Stimulated activated naive CD8-positive, alpha-beta T cell treated with anti-CD3 and anti-CD28 coated beads, Interleukin-15, Interleukin-2, amounts not matched to agents 100 ng/mL and 50 ng/mL, for 24 hours (primary cell): Measurements from ENCODE around the gene RAMAC.
"Not testable (repeated sequence)": the region's sequence is repeated elsewhere in the genome, so short reads cannot be mapped to it uniquely, and the experiment has no call there.

ENCODE experiments used
- H3K27ac Mint-ChIP-seq: one replicate; pipeline ENCODE4 v1.8.0; 2021; ENCODE audit warnings: mild to moderate bottlenecking, mixed read lengths
- H3K27me3 Mint-ChIP-seq: one replicate; pipeline ENCODE4 v1.8.0; 2021; ENCODE audit warnings: mixed read lengths
- H3K36me3 Mint-ChIP-seq: one replicate; pipeline ENCODE4 v1.8.0; 2021; ENCODE audit warnings: low read depth, mixed read lengths
- H3K4me1 Mint-ChIP-seq: one replicate; pipeline ENCODE4 v1.8.0; 2021; ENCODE audit warnings: low read depth, mixed read lengths
- H3K4me3 Mint-ChIP-seq: one replicate; pipeline ENCODE4 v1.8.0; 2021; ENCODE audit warnings: mild to moderate bottlenecking, mixed read lengths
- H3K9me3 Mint-ChIP-seq: one replicate; pipeline ENCODE4 v1.8.0; 2021; ENCODE audit warnings: mixed read lengths

Gene RAMAC

DNA sequence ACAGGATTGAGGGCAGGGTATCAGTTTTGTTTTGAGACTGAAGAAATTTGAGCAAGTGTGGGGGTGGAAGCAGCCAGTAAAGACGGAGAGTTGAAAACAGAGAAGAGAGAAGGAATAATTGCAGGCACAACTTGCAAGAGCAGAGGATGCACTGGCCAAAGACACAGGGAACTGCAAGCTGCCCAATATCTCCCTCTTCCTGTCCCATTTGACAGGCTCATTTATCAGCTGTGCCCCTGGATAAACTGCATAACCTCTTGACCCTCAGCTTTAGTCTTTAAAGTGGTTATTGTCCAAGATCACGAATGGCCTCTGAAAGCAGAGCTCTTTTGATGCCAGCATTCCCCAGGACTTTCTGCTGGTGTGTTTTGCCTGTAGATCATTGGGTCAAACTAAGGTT is 5.0 kb upstream of the RAMAC start:
- peaks cover 19% of the 10 kb centered on the region for H3K4me1 Mint-ChIP-seq
- no peak overlapping the region for H3K27ac Mint-ChIP-seq
- H3K4me3 Mint-ChIP-seq = no peak overlapping the region
- H3K36me3 Mint-ChIP-seq = no peaks in the 10 kb centered on the region
- H3K9me3 Mint-ChIP-seq = no peaks in the 10 kb centered on the region
- H3K27me3 Mint-ChIP-seq = no peaks in the 10 kb centered on the region

- H3K9me3 Mint-ChIP-seq = no peaks in the 10 kb centered on the region
- H3K4me3 Mint-ChIP-seq = peak overlapping the region; percentile 97
- H3K36me3 Mint-ChIP-seq = peaks cover 32% of the 10 kb centered on the region
- H3K27ac Mint-ChIP-seq = peak overlapping the region; percentile 93
- peaks cover 36% of the 10 kb centered on the region for H3K4me1 Mint-ChIP-seq
- H3K27me3 Mint-ChIP-seq = no peaks in the 10 kb centered on the region
Observed at GRCh38 chr15:82986442-82986780, 401 bp downstream of the RAMAC start.

DNA sequence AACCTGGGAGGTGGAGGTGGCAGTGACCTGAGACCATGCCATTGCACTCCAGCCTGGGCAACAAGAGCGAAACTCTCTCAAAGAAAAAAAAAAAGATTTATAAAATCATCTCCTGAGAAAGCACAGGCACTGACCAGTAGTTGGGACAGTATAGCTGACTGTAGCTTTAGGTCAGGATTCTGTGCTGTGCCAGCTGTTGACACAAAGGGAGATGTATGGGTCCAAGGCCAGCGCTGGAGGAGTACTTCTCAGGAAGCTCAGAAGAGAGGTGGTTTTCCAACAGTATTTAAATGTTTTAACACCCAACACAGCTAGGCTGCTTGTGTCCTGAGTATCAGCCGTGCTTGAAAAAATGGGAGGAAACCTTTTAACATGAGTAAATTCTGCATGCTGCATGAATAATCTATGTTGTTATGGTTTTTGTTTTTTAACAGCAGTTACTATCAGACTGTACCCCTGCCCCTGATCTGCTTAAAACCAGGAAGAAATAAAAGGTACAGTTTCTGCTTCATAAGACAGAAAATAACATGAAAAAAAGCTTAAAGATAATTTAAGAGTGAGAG is 6.5 kb downstream of the RAMAC start:
- Mint-ChIP-seq H3K4me3 (no peak overlapping the region), H3K27me3 (no peaks in the 10 kb centered on the region), H3K9me3 (no peaks in the 10 kb centered on the region), H3K36me3 (peaks cover 31% of the 10 kb centered on the region), H3K27ac (no peak overlapping the region), H3K4me1 (peaks cover 10% of the 10 kb centered on the region)

- H3K27ac Mint-ChIP-seq = no peak overlapping the region
- H3K4me1 Mint-ChIP-seq = peaks cover 7% of the 10 kb centered on the region
- H3K4me3 Mint-ChIP-seq = no peak overlapping the region
- no peaks in the 10 kb centered on the region for H3K9me3 Mint-ChIP-seq
- no peaks in the 10 kb centered on the region for H3K27me3 Mint-ChIP-seq
- H3K36me3 Mint-ChIP-seq = peaks cover 29% of the 10 kb centered on the region
Observed at GRCh38 chr15:82993144-82993543, 7.1 kb downstream of the RAMAC start.

- Mint-ChIP-seq H3K36me3 (peaks cover 13% of the 10 kb centered on the region), H3K4me3 (no peak overlapping the region), H3K27ac (no peak overlapping the region), H3K4me1 (peaks cover 3% of the 10 kb centered on the region), H3K27me3 (no peaks in the 10 kb centered on the region), H3K9me3 (no peaks in the 10 kb centered on the region)
Observed at GRCh38 chr15:82995076-82995475, 9.1 kb downstream of the RAMAC start.

DNA sequence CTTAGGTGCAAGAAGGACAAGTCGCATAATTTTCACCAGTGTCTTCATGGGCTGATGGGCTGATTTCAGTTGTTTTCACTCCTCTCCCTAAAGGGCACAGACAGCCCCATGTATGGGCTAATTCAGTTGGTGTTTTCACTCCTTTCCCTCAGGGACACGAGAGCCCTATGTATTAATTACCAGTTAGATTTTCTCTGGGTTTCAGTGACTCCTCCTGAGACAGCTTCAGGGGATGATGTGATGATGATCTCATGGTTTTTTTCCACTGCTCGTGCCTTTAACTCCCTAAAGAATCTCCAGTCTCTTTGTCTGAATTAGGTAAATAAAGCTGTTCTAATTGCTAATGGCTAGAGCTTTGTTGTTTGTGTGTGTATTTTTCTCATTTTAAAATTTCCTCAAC is 9.9 kb downstream of the RAMAC start:
- Mint-ChIP-seq H3K27me3 (no peaks in the 10 kb centered on the region), H3K4me1 (peaks cover 7% of the 10 kb centered on the region), H3K36me3 (peaks cover 7% of the 10 kb centered on the region), H3K4me3 (no peak overlapping the region), H3K9me3 (no peaks in the 10 kb centered on the region), H3K27ac (peak overlapping the region; percentile 31)

DNA sequence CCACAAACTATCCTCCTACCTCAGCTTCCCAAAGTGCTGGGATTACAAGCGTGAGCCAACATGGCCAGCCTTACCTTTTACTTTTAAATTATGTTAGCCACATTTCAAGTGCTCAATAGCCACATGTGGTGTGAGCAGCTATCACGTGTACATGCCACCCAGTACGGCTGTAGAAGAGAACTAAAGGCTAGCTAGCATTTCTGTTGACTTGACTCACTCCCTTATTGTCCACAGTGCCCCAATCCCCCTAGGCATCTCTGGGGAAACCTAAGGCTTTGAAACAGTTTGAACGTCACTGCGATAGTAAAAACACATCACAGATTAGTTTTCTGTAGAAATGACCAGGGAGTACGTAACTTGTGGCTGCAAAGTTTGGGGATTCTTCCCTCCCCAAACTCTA is 13.4 kb downstream of the RAMAC start:
- no peak overlapping the region for H3K27ac Mint-ChIP-seq
- no peaks in the 10 kb centered on the region for H3K9me3 Mint-ChIP-seq
- no peaks in the 10 kb centered on the region for H3K27me3 Mint-ChIP-seq
- no peaks in the 10 kb centered on the region for H3K36me3 Mint-ChIP-seq
- peaks cover 7% of the 10 kb centered on the region for H3K4me1 Mint-ChIP-seq
- H3K4me3 Mint-ChIP-seq = no peak overlapping the region

GRCh38 chr15:82999905-83000671 is 14.1 kb downstream of the RAMAC start:
- H3K36me3 Mint-ChIP-seq = no peaks in the 10 kb centered on the region
- H3K4me3 Mint-ChIP-seq = peak overlapping the region; percentile 68
- H3K9me3 Mint-ChIP-seq = no peaks in the 10 kb centered on the region
- no peaks in the 10 kb centered on the region for H3K27me3 Mint-ChIP-seq
- H3K27ac Mint-ChIP-seq = peak overlapping the region; percentile 59
- peaks cover 7% of the 10 kb centered on the region for H3K4me1 Mint-ChIP-seq

DNA sequence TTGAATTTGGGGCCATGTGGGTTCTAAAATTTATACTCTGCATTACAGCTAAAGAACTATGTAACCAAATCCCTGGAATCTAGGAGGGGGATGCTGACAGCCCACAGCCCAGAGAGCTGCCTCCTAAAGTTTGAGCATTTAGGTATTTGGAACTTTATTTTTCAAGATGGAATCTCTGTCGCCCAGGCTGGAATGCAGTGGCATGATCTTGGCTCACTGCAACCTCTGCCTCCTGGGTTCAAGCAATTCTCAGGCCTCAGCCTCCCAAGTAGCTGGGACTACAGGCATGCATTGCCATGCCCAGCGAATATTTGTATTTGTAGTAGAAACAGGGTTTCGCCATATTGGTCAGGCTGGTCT is 14.6 kb downstream of the RAMAC start:
- H3K36me3 Mint-ChIP-seq, H3K4me1 Mint-ChIP-seq, H3K9me3 Mint-ChIP-seq, H3K4me3 Mint-ChIP-seq, H3K27me3 Mint-ChIP-seq, H3K27ac Mint-ChIP-seq: not testable (repeated sequence)

- Mint-ChIP-seq H3K4me3 (peak overlapping the region; percentile 92), H3K27me3 (no peaks in the 10 kb centered on the region), H3K4me1 (peaks cover 44% of the 10 kb centered on the region), H3K36me3 (peaks cover 49% of the 10 kb centered on the region), H3K27ac (peak overlapping the region; percentile 89), H3K9me3 (peaks cover 14% of the 10 kb centered on the region)
Observed at GRCh38 chr15:83010709-83011270, 24.8 kb downstream of the RAMAC start.

DNA sequence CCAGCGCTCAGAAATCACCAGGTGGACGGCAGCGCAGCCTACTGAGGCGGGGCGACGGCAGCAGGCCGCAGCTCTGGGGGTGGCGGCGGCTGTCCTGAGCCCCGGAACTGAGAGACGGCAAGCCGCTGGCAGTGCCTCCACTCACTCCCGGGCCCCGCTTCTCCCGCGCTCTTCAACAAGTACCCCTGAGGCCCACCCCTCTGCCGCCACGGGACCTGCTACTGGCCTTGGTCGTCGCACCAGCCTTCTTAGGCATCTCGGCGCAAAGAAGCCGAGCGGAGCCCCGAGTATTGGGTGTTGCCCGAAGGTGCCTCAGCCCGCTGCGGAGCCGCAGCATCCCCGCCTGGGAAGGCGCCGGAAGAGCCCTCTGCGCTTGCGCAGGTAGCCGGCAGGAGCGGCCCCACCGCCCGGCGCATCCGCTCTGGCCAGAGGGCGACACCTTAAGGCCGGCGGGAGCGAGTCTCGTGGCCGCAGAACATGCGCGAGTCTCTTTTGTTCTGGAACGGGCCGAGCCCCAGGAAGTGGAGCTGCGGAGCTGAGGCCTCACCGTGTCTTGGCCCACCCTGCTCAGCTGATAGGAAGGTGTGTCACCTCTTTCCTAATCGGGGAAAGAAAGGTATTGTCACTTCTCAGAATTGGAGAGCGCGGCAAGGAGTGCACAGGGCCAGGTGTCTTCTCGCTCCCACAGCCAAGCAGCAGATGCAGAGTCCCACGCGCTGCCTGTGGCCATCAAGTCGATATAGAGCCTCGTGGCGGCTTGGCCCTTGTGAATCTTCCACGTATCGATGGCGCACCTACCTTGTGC is 25.5 kb downstream of the RAMAC start, which contains the start of gene C15orf40:
Gene C15orf40, minus strand, starts transcription at position 369 of the 805 bp plus-strand sequence. Its CDS starts 32 bp downstream, at position 337.
- Mint-ChIP-seq H3K36me3 (peaks cover 51% of the 10 kb centered on the region), H3K27me3 (no peaks in the 10 kb centered on the region), H3K9me3 (peaks cover 14% of the 10 kb centered on the region), H3K4me1 (peaks cover 44% of the 10 kb centered on the region), H3K27ac (peak within 1 kb of the TSS; percentile 93), H3K4me3 (peak within 1 kb of the TSS; percentile 92)

- Mint-ChIP-seq H3K27me3 (no peaks in the 10 kb centered on the region), H3K4me3 (peak overlapping the region; percentile 92), H3K4me1 (peaks cover 44% of the 10 kb centered on the region), H3K27ac (peak overlapping the region; percentile 93), H3K9me3 (peaks cover 14% of the 10 kb centered on the region), H3K36me3 (peaks cover 51% of the 10 kb centered on the region)
Observed at GRCh38 chr15:83012076-83012426, 26.0 kb downstream of the RAMAC start.

GRCh38 chr15:83012636-83013035 is 26.6 kb downstream of the RAMAC start:
- Mint-ChIP-seq H3K27me3 (no peaks in the 10 kb centered on the region), H3K4me3 (peak overlapping the region; percentile 92), H3K27ac (peak overlapping the region; percentile 93), H3K4me1 (peaks cover 44% of the 10 kb centered on the region), H3K36me3 (peaks cover 50% of the 10 kb centered on the region), H3K9me3 (peaks cover 14% of the 10 kb centered on the region)

DNA sequence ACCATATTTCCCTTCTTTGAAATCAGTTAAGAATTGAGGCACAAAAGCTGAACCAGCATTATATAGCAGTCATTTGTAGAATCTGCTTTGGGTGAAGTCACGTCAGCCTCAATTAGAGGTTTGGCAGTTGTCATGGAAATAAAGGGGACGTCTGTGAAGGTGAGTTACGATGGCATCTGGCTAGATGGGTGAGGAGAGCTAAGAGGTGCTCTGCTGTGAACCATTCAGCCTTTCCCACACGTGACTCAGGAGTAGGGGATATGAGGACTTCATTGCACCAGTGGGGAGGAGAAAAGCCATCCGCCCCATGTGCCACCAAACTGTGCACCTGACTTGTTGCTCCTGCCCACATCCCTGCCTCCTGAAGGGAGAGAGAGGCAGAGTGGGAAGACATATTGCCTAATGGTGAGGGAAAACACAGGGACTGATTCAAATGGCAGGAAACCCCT is 28.2 kb downstream of the RAMAC start:
- Mint-ChIP-seq H3K4me1 (peaks cover 44% of the 10 kb centered on the region), H3K36me3 (peaks cover 47% of the 10 kb centered on the region), H3K4me3 (peak overlapping the region; percentile 11), H3K27me3 (no peaks in the 10 kb centered on the region), H3K27ac (no peak overlapping the region), H3K9me3 (peaks cover 14% of the 10 kb centered on the region)

DNA sequence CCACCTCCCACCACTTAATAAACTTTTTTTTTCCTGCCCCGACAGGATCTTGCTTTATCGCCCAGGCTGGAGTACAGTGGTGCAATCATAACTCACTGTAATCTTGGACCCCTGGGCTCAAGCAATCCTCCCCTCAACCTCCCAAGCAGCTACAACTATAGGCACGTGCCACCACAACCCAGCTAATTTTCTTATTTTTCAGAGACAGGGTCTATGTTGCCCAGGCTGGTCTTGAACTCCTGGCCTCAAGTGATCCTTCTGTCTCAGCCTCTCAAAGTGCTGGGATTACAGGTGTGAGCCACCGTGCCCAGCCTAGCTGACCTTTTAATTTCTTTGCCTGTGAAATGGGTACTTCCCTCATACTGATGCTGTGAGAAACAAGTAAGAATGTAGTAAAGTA is 29.4 kb downstream of the RAMAC start:
- no peaks in the 10 kb centered on the region for H3K27me3 Mint-ChIP-seq
- no peak overlapping the region for H3K4me3 Mint-ChIP-seq
- H3K36me3 Mint-ChIP-seq = peaks cover 44% of the 10 kb centered on the region
- H3K27ac Mint-ChIP-seq = no peak overlapping the region
- H3K9me3 Mint-ChIP-seq = peaks cover 14% of the 10 kb centered on the region
- H3K4me1 Mint-ChIP-seq = peaks cover 35% of the 10 kb centered on the region
